Heart left ventricle (tissue), 16 donors: ENCODE data around the gene PHF24. TPM values are rescaled to one million over a fixed set of nuclear protein-coding genes. Genes with fewer than 3 reads are reported as not detected.

Source experiments
- ATAC-seq, 4 donors: fragments of 200-7000 bp; cut with Tn5 transposase; one replicate each; pipeline ENCODE4 v1.9.1; 2020 to 2022; ENCODE audit warnings: moderate library complexity in 4 of 4, mild to moderate bottlenecking in 3 of 4, moderate number of reproducible peaks in 1 of 4
- DNase-seq, 5 donors: peaks; one replicate each; pipeline ENCODE4 v3.0.0-alpha.2; 2020
- H3K27ac ChIP-seq, 12 donors: fragments of 200-600 bp; sonication (generic) in 4 of 12; one replicate each; pipeline versions ENCODE4 v1.5.0 to v1.8.0; 2016 to 2022; ENCODE audit warnings: mild to moderate bottlenecking in 2 of 12
- H3K27me3 ChIP-seq, 9 donors: fragments of 200-600 bp; sonication (generic) in 2 of 9; one replicate each; pipeline versions ENCODE4 v1.5.1 to v1.8.0; 2016 to 2022; ENCODE audit warnings: mild to moderate bottlenecking in 3 of 9
- H3K36me3 ChIP-seq, 9 donors: fragments of 200-600 bp; sonication (generic) in 2 of 9; one replicate each; pipeline versions ENCODE4 v1.5.0 to v1.8.0; 2018 to 2022; ENCODE audit warnings: mild to moderate bottlenecking in 2 of 9
- H3K4me1 ChIP-seq, 12 donors: fragments of 200-600 bp; sonication (generic) in 4 of 12; one replicate each; pipeline versions ENCODE4 v1.5.0 to v1.8.0; 2016 to 2022; ENCODE audit warnings: mild to moderate bottlenecking in 3 of 12
- H3K4me3 ChIP-seq, 12 donors: fragments of 200-600 bp; sonication (generic) in 4 of 12; one replicate each; pipeline versions ENCODE4 v1.5.0 to v1.8.0; 2017 to 2022; ENCODE audit warnings: mild to moderate bottlenecking in 9 of 12, moderate library complexity in 4 of 12
- H3K9me3 ChIP-seq, 12 donors: fragments of 200-600 bp; sonication (generic) in 4 of 12; one replicate each; pipeline versions ENCODE4 v1.5.0 to v1.8.0; 2016 to 2022; ENCODE audit warnings: mild to moderate bottlenecking in 1 of 12
- POLR2A ChIP-seq, 2 donors: fragments of 450-650 bp; IDR thresholded peaks; one replicate each; pipeline ENCODE4 v1.6.1; 2017; ENCODE audit warnings: antibody characterized with exemption in 2 of 2, mild to moderate bottlenecking in 2 of 2, moderate library complexity in 2 of 2
- WGBS, 4 donors: extraction: QIAGEN DNeasy Blood & Tissue Kit in 2 of 4; methylation state at CpG; one replicate each; pipeline versions ENCODE4 v1.1.5 to v1.1.7; 2013 to 2018; 5-methylcytosine and 5-hydroxymethylcytosine counted together
- intact Hi-C, 10 donors: fragments of 100-400 bp; cut with DNase I; formaldehyde crosslinking; loops; one replicate each; pipeline versions ENCODE4 v1.11.1 to v1.14.2; 2022
- polyA plus RNA-seq, 2 donors: library from polyadenylated mRNA; stranded (reverse); fragments of 200-250 nt; gene quantifications; one replicate each; pipeline ENCODE4 v1.2.3, GENCODE V29; 2013
- total RNA-seq, 9 donors: library from RNA; depleted of rRNA in 2 of 9; stranded (reverse); fragments of >200 nt in 2 of 9; fragmentation: NEBNext Ultra II Directional in 3 of 9; extraction: Animal tissue kit (Norgen Biotek cat#: 25700) in 3 of 9; gene quantifications; one replicate each; pipeline versions ENCODE4 v1.1.0 to v1.2.4, GENCODE V29; 2016 to 2023
- TF ChIP-seq, protein P1 (sequence below), 12 donors: fragments of 200-600 bp; sonication (generic) in 4 of 12; IDR thresholded peaks; one replicate each; pipeline versions ENCODE4 v1.5.0 to v1.8.0; 2018 to 2022; ENCODE audit warnings: antibody characterized with exemption in 12 of 12, mild to moderate bottlenecking in 5 of 12
- donor health status: ischemic (EF 13 %, LVEDD 7.1; RV severe dilation, severe dysfunction).
- donor health status: healthy with polysubstance abuse.
- donor health status: DM: no; HTN: yes; CAD: no.
- donor health status: DM: no; HTN: no; CAD: no.
- donor health status: ischemic (EF 25% LVEDD 6.9; RV normal size, moderate dysfunction).
- donor health status: ischemic (EF 25% LVEDD 5.7; RV mildly dilated, moderate dysfunction).
- donor health status: healthy.
- donor health status: DM: yes; HTN: yes; CAD: no.
- donor health status: ischemic (EF 35%, LVEDD 5.7; RV mildly dilated, moderate dysfunction).
- donor health status: nonischemic (EF 11% LVEDD 7.7; RV severe dilation, severe dysfunction).
- donor health status: DM: yes; HTN: yes; CAD: no.
- donor health status: PGD.
- donor health status: ischemic (EF 29% LVEDD 5.4; RV normal size, mild dysfunction).
- donor health status: nonischemic (EF 23%, LVEDD 6.1; RV moderate dilation, normal function).

PHF24 gene
- total and polyA plus RNA-seq, 11 donors, result 0.06 to 2.2 (median 0.24) TPM; not detected in 1

DNA sequence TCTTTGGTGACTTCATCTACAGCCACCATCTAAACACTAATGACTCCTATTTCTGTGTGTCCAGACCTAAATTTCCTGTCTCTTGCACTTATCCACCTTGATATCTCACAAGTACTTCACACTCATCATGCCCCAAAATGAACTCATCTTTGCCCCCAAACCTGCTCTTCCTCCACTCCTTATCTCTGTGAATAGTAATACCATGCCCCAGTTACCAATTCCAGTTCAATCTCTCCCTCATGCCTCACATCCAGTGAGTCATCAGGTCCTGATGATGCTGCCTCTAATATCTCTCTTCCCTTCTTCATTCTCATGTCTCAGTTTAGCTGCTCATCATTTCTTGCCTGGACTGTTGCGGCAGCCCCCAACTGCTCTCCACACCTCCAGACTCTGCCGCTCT is 16.6 kb downstream of the PHF24 start:
- intact Hi-C loops, result no loop called here
- H3K27ac ChIP-seq, result no peak overlapping the region
- H3K36me3 ChIP-seq, result no peaks in the 10 kb centered on the region
- no peaks in the 10 kb centered on the region for H3K4me1 ChIP-seq
- no peak for ATAC-seq
- peaks cover 0 to 3% (median 0%) of the 10 kb centered on the region in 9 donors for H3K27me3 ChIP-seq
- TF ChIP-seq, protein P1, sequence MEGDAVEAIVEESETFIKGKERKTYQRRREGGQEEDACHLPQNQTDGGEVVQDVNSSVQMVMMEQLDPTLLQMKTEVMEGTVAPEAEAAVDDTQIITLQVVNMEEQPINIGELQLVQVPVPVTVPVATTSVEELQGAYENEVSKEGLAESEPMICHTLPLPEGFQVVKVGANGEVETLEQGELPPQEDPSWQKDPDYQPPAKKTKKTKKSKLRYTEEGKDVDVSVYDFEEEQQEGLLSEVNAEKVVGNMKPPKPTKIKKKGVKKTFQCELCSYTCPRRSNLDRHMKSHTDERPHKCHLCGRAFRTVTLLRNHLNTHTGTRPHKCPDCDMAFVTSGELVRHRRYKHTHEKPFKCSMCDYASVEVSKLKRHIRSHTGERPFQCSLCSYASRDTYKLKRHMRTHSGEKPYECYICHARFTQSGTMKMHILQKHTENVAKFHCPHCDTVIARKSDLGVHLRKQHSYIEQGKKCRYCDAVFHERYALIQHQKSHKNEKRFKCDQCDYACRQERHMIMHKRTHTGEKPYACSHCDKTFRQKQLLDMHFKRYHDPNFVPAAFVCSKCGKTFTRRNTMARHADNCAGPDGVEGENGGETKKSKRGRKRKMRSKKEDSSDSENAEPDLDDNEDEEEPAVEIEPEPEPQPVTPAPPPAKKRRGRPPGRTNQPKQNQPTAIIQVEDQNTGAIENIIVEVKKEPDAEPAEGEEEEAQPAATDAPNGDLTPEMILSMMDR (IDR thresholded peaks at IDR 0.05), result no peak
- TF ChIP-seq POLR2A (IDR thresholded peaks at IDR 0.05), result no peak
- no peak for DNase-seq
- WGBS, 4 donors, result 92 to 95% (median 94%) methylated on average over 2 of the region's 2 CpGs
- no peak overlapping the region for H3K4me3 ChIP-seq
- no peaks in the 10 kb centered on the region for H3K9me3 ChIP-seq

DNA sequence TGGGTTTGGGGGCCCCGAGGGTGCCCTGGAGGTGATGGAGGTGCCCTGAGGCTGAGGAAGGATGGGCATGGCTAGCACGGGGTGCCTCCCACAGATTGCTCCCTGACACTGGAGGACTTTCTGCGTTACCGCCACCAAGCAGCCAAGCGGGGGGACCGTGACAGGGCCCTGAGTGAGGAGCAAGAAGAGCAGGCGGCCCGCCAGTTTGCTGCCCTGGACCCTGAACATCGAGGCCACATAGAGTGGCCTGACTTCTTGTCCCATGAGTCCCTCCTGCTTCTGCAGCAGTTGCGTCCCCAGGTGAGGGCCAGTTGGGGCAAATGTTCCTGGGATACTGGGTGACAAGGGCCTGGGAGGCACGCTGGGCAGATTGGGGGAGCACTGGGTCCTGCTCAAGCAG is 18.4 kb downstream of the PHF24 start:
- WGBS, 4 donors, result 83 to 96% (median 91%) methylated on average over 8 to 11 of the region's 11 CpGs
- no peaks in the 10 kb centered on the region for H3K9me3 ChIP-seq
- H3K27ac ChIP-seq, result no peak overlapping the region
- ATAC-seq (no peak), DNase-seq (no peak)
- H3K27me3 ChIP-seq, result no peaks in the 10 kb centered on the region
- intact Hi-C loops, result no loop called here
- no peaks in the 10 kb centered on the region for H3K4me1 ChIP-seq
- no peak for TF ChIP-seq POLR2A (IDR thresholded peaks at IDR 0.05)
- TF ChIP-seq, protein P1 (IDR thresholded peaks at IDR 0.05), result no peak
- H3K36me3 ChIP-seq, result no peaks in the 10 kb centered on the region
- no peak overlapping the region for H3K4me3 ChIP-seq

- DNase-seq, result no peak
- Histone ChIP-seq H3K27me3 (no peaks in the 10 kb centered on the region), H3K9me3 (no peaks in the 10 kb centered on the region), H3K36me3 (no peaks in the 10 kb centered on the region), H3K4me1 (peaks cover 0 to under 1% (median 0%) of the 10 kb centered on the region in 12 donors), H3K4me3 (no peak overlapping the region), H3K27ac (no peak overlapping the region)
- no peak for TF ChIP-seq POLR2A (IDR thresholded peaks at IDR 0.05)
- TF ChIP-seq, protein P1 (IDR thresholded peaks at IDR 0.05), result no peak
- WGBS, 4 donors, result 87 to 94% (median 89%) methylated on average over 11 of the region's 11 CpGs
- intact Hi-C loops, result no loop called here
- no peak for ATAC-seq
Observed at GRCh38 chr9:34976992-34977391, 18.9 kb downstream of the PHF24 start.

DNA sequence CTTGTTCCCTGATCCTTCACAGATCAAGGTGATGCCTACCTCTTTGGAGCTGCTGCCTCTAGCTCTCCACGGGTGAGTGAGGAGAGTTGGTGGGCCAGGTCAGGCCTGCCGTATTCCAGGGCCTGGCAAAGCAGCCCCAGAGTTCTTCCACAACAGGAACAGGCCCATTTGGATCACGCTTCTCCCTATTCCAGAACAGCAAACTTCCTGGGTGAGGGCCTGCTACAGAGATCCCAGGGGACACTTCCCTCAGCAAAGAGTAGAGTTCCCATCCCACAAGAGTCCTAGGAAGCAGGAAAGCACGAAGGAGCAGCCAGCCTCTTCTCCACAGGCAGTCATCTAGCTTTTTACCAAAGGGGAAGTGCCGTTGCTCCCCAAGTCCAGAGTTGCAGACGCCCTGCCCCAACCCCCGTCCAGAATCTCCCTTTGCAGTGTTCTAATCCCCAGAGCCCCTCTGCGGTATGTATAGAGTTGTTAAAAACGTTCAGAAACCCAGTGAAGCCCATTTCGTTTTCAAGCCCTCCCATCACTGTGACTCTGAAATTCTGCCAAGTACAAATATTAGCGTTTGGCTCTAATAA is 22.2 kb downstream of the PHF24 start:
- Histone ChIP-seq H3K4me3 (no peak overlapping the region), H3K9me3 (no peaks in the 10 kb centered on the region), H3K36me3 (no peaks in the 10 kb centered on the region), H3K27ac (no peak overlapping the region), H3K4me1 (peaks cover 0 to 24% (median 0%) of the 10 kb centered on the region in 12 donors), H3K27me3 (no peaks in the 10 kb centered on the region)
- intact Hi-C loops, result loop anchor here in 1 of 10 donors (5.0 kb wide), 1 partner anchor 73 kb away; no protein-coding TSS in a partner anchor
- TF ChIP-seq, protein P1 (IDR thresholded peaks at IDR 0.05), result no peak
- TF ChIP-seq POLR2A (IDR thresholded peaks at IDR 0.05), result no peak
- ATAC-seq (no peak), DNase-seq (no peak)
- 66 to 72% (median 70%) methylated on average over 10 to 11 of the region's 11 CpGs for WGBS, 4 donors
